ENCODE measurements around the gene SHISA5. TPM values are rescaled to one million over a fixed set of nuclear protein-coding genes. Genes with fewer than 3 reads are reported as not detected.

SHISA5 gene
- total and polyA plus RNA-seq, 4 donors, result 40.7 to 104 (median 75.8) TPM

- TF ChIP-seq JUND (IDR thresholded peaks at IDR 0.05), result no peak
- TF ChIP-seq TAF1 (conservative IDR thresholded peaks at IDR 0.05), result no peak
- no peak for TF ChIP-seq RXRA (IDR thresholded peaks at IDR 0.05)
- TF ChIP-seq, protein P1, sequence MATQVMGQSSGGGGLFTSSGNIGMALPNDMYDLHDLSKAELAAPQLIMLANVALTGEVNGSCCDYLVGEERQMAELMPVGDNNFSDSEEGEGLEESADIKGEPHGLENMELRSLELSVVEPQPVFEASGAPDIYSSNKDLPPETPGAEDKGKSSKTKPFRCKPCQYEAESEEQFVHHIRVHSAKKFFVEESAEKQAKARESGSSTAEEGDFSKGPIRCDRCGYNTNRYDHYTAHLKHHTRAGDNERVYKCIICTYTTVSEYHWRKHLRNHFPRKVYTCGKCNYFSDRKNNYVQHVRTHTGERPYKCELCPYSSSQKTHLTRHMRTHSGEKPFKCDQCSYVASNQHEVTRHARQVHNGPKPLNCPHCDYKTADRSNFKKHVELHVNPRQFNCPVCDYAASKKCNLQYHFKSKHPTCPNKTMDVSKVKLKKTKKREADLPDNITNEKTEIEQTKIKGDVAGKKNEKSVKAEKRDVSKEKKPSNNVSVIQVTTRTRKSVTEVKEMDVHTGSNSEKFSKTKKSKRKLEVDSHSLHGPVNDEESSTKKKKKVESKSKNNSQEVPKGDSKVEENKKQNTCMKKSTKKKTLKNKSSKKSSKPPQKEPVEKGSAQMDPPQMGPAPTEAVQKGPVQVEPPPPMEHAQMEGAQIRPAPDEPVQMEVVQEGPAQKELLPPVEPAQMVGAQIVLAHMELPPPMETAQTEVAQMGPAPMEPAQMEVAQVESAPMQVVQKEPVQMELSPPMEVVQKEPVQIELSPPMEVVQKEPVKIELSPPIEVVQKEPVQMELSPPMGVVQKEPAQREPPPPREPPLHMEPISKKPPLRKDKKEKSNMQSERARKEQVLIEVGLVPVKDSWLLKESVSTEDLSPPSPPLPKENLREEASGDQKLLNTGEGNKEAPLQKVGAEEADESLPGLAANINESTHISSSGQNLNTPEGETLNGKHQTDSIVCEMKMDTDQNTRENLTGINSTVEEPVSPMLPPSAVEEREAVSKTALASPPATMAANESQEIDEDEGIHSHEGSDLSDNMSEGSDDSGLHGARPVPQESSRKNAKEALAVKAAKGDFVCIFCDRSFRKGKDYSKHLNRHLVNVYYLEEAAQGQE (IDR thresholded peaks at IDR 0.05), result no peak
- TF ChIP-seq FOXA1 (IDR thresholded peaks at IDR 0.05), result no peak
- TF ChIP-seq SP1 (IDR thresholded peaks at IDR 0.05), result no peak
- TF ChIP-seq HNF4A (conservative IDR thresholded peaks at IDR 0.05), result no peak
- TF ChIP-seq NR2F2 (IDR thresholded peaks at IDR 0.05), result no peak
- TF ChIP-seq, protein P2, sequence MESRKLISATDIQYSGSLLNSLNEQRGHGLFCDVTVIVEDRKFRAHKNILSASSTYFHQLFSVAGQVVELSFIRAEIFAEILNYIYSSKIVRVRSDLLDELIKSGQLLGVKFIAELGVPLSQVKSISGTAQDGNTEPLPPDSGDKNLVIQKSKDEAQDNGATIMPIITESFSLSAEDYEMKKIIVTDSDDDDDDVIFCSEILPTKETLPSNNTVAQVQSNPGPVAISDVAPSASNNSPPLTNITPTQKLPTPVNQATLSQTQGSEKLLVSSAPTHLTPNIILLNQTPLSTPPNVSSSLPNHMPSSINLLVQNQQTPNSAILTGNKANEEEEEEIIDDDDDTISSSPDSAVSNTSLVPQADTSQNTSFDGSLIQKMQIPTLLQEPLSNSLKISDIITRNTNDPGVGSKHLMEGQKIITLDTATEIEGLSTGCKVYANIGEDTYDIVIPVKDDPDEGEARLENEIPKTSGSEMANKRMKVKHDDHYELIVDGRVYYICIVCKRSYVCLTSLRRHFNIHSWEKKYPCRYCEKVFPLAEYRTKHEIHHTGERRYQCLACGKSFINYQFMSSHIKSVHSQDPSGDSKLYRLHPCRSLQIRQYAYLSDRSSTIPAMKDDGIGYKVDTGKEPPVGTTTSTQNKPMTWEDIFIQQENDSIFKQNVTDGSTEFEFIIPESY (IDR thresholded peaks at IDR 0.05), result no peak
- TF ChIP-seq, protein P3, sequence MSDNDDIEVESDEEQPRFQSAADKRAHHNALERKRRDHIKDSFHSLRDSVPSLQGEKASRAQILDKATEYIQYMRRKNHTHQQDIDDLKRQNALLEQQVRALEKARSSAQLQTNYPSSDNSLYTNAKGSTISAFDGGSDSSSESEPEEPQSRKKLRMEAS (IDR thresholded peaks at IDR 0.05), result no peak
- TF ChIP-seq CTCF (IDR thresholded peaks at IDR 0.05; ENCODE audit: low read depth, low read length, missing input control), result no peak
- no peak for TF ChIP-seq FOXA2 (IDR thresholded peaks at IDR 0.05)
- TF ChIP-seq, protein P4, sequence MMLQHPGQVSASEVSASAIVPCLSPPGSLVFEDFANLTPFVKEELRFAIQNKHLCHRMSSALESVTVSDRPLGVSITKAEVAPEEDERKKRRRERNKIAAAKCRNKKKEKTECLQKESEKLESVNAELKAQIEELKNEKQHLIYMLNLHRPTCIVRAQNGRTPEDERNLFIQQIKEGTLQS (IDR thresholded peaks at IDR 0.05), result no peak
- H3K4me3 ChIP-seq (ENCODE audit: low read depth in 1 of 3, low read length in 3 of 3), result peak overlapping the region; percentile 52 to 81 (median 80)
- H3K9me3 ChIP-seq (ENCODE audit: control insufficient read depth in 4 of 4, low read length in 3 of 4), result no peaks in the 10 kb centered on the region
- H3K4me1 ChIP-seq (ENCODE audit: control insufficient read depth in 4 of 4, insufficient read depth in 4 of 4, low read length in 3 of 4), result peaks cover 27 to 68% (median 53%) of the 10 kb centered on the region in 4 donors
- H3K27me3 ChIP-seq (ENCODE audit: control insufficient read depth in 4 of 4, insufficient read depth in 4 of 4, low read length in 3 of 4), result no peaks in the 10 kb centered on the region
- peak; percentile 59 for DNase-seq (ENCODE audit: low spot score)
- WGBS, result under 1% methylated on average over 86 of the region's 86 CpGs
- no peak overlapping the region for H3K9ac ChIP-seq (ENCODE audit: low read depth in 1 of 2, low read length in 2 of 2)
- peaks cover 0 to 7% (median 0%) of the 10 kb centered on the region in 4 donors for H3K36me3 ChIP-seq (ENCODE audit: control insufficient read depth in 4 of 4, insufficient read depth in 3 of 4, low read depth in 1 of 4, low read length in 3 of 4)
- peak overlapping the region; percentile 89 to 91 for H3K27ac ChIP-seq (ENCODE audit: low read depth in 1 of 2, low read length in 2 of 2)
These were observed 74.5 kb downstream of the SHISA5 start for GRCh38 chr3:48429317-48429959.
